ENCODE data around the gene CDH18. TPM values are rescaled to one million over a fixed set of nuclear protein-coding genes. Genes with fewer than 3 reads are reported as not detected.

CDH18 gene
- total and polyA plus RNA-seq, 2 of the 4 experiments (the other 2 are of a cell fraction), result 0.24 to 1.1 TPM

DNA sequence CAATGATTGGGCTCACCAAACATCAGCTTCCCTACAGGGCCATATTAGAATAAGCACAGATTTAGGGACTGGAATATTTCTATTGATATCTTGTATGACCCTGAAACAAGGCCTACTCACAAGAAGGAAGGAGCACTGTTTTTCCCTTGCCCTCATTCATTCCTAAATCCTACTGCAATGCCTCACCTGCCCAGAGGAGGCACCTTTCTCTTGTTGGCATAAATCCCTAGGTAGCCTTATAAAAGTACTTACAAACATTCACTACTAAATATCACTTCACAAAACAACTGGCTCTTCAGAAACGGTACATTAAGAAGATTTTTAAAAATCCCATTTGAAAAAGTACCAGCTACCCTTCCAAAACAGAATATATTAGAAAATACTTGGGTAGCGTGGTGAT lies 449.4 kb downstream of the CDH18 start:
- Histone ChIP-seq H4K20me1 (ENCODE audit: insufficient read depth, low read length) (no peaks in the 10 kb centered on the region), H3K27me3 (ENCODE audit: control insufficient read depth, insufficient read depth, low read length) (no peaks in the 10 kb centered on the region), H2BK120ac (ENCODE audit: low read depth, low read length) (no peak overlapping the region), H2AK5ac (ENCODE audit: low read depth, low read length) (no peak overlapping the region), H3K14ac (replicated peaks; ENCODE audit: low read depth, low read length) (no peak overlapping the region), H3K56ac (ENCODE audit: extremely low read depth, insufficient read depth, low read length) (no peak overlapping the region), H3K27ac (ENCODE audit: insufficient read depth, low read length) (no peak overlapping the region), H4K8ac (ENCODE audit: low read depth in 2 of 2, low read length in 2 of 2) (no peak overlapping the region), H3K9me3 (ENCODE audit: control insufficient read depth, insufficient read depth, low read length) (peaks cover 5% of the 10 kb centered on the region; the same call in 1 of the 2 replicates), H3K4me2 (ENCODE audit: low read depth, low read length) (no peak overlapping the region), H3K4me1 (ENCODE audit: control insufficient read depth, insufficient read depth, low read length) (no peaks in the 10 kb centered on the region), H4K91ac (ENCODE audit: insufficient read depth, low read depth, low read length) (no peak overlapping the region), H3K18ac (ENCODE audit: low read depth, low read length) (no peak overlapping the region), H2BK15ac (ENCODE audit: low read depth, low read length) (no peak overlapping the region), H3K23ac (ENCODE audit: low read depth, low read length) (no peak overlapping the region), H2BK5ac (ENCODE audit: low read depth, low read length, poor library complexity, severe bottlenecking) (no peak overlapping the region), H4K5ac (ENCODE audit: low read depth, low read length) (no peak overlapping the region), H3K9ac (ENCODE audit: low read depth, low read length) (no peak overlapping the region), H2AFZ (replicated peaks; ENCODE audit: low read length, poor library complexity) (no peak overlapping the region), H3K79me1 (ENCODE audit: low read depth in 1 of 2, low read length in 2 of 2) (no peaks in the 10 kb centered on the region), H2BK20ac (ENCODE audit: low read depth, low read length) (no peak overlapping the region), H3K36me3 (ENCODE audit: control insufficient read depth, insufficient read depth, low read length) (no peaks in the 10 kb centered on the region), H3K4me3 (ENCODE audit: insufficient read depth, low read depth, low read length) (no peak overlapping the region), H3K9me1 (ENCODE audit: insufficient read depth, low read length) (no peaks in the 10 kb centered on the region), H2AK9ac (replicated peaks; ENCODE audit: low read depth, low read length, poor library complexity) (no peak overlapping the region), H3K4ac (ENCODE audit: low read depth, low read length) (no peak overlapping the region)
- POLR2A ChIA-PET (ENCODE audit: unreplicated experiment), result no interaction called here
- intact Hi-C loops (cut with micrococcal nuclease) (no loop called here), in situ Hi-C loops (cut with MboI; ENCODE audit: low sequenced_read_pairs) (no loop called here), dilution Hi-C loops (cut with HindIII; ENCODE audit: low sequenced_read_pairs, unreplicated experiment) (no loop called here)
- CTCF ChIA-PET, result no interaction called here
- no CpG with 5 or more reads among the region's 2 CpGs for WGBS, 2 experiments (ENCODE audit: extremely low coverage in 2 of 2, insufficient read length in 1 of 2)
- no TSS peak for BruUV-seq (replicated peaks)
- no peak for DNase-seq
- TF ChIP-seq, protein P1, sequence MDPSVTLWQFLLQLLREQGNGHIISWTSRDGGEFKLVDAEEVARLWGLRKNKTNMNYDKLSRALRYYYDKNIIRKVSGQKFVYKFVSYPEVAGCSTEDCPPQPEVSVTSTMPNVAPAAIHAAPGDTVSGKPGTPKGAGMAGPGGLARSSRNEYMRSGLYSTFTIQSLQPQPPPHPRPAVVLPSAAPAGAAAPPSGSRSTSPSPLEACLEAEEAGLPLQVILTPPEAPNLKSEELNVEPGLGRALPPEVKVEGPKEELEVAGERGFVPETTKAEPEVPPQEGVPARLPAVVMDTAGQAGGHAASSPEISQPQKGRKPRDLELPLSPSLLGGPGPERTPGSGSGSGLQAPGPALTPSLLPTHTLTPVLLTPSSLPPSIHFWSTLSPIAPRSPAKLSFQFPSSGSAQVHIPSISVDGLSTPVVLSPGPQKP (IDR thresholded peaks at IDR 0.05; ENCODE audit: borderline replicate concordance, low read depth, low read length), result no peak
- TF ChIP-seq, protein P2, sequence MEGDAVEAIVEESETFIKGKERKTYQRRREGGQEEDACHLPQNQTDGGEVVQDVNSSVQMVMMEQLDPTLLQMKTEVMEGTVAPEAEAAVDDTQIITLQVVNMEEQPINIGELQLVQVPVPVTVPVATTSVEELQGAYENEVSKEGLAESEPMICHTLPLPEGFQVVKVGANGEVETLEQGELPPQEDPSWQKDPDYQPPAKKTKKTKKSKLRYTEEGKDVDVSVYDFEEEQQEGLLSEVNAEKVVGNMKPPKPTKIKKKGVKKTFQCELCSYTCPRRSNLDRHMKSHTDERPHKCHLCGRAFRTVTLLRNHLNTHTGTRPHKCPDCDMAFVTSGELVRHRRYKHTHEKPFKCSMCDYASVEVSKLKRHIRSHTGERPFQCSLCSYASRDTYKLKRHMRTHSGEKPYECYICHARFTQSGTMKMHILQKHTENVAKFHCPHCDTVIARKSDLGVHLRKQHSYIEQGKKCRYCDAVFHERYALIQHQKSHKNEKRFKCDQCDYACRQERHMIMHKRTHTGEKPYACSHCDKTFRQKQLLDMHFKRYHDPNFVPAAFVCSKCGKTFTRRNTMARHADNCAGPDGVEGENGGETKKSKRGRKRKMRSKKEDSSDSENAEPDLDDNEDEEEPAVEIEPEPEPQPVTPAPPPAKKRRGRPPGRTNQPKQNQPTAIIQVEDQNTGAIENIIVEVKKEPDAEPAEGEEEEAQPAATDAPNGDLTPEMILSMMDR (conservative IDR thresholded peaks at IDR 0.05; ENCODE audit: low read depth, low read length), result no peak
- TF ChIP-seq RCOR1 (IDR thresholded peaks at IDR 0.05; ENCODE audit: insufficient replicate concordance, low read length) (no peak), MXI1 (IDR thresholded peaks at IDR 0.05; ENCODE audit: borderline replicate concordance, low read depth, low read length) (no peak), BHLHE40 (IDR thresholded peaks at IDR 0.05; ENCODE audit: low read depth, low read length) (no peak), RFX5 (IDR thresholded peaks at IDR 0.05; ENCODE audit: low read depth, low read length) (no peak), FOS (IDR thresholded peaks at IDR 0.05; ENCODE audit: low read depth, low read length) (no peak), MAZ (IDR thresholded peaks at IDR 0.05; ENCODE audit: borderline replicate concordance, low read depth, low read length) (no peak), POLR2A (IDR thresholded peaks at IDR 0.05; ENCODE audit: low read depth, low read length) (no peak), MAFK (IDR thresholded peaks at IDR 0.05; ENCODE audit: low read depth, low read length) (no peak), CHD1 (IDR thresholded peaks at IDR 0.05; ENCODE audit: low read depth, low read length) (no peak), CEBPB (IDR thresholded peaks at IDR 0.05; ENCODE audit: low read depth, low read length) (no peak), SMC3 (IDR thresholded peaks at IDR 0.05; ENCODE audit: low read depth, low read length) (no peak), RAD21 (IDR thresholded peaks at IDR 0.05; ENCODE audit: low read length) (no peak), NFE2L2 (IDR thresholded peaks at IDR 0.05; ENCODE audit: low read depth, low read length) (no peak)
- TF ChIP-seq, protein P3, sequence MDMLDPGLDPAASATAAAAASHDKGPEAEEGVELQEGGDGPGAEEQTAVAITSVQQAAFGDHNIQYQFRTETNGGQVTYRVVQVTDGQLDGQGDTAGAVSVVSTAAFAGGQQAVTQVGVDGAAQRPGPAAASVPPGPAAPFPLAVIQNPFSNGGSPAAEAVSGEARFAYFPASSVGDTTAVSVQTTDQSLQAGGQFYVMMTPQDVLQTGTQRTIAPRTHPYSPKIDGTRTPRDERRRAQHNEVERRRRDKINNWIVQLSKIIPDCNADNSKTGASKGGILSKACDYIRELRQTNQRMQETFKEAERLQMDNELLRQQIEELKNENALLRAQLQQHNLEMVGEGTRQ (IDR thresholded peaks at IDR 0.05; ENCODE audit: low read depth, low read length), result no peak
- no peak for ATAC-seq (ENCODE audit: low read depth)
